ENCODE data around the gene CACNA2D1.

CACNA2D1 gene

GRCh38 chr7:82226191-82226590, 217.4 kb downstream of the CACNA2D1 start:
- no peak for DNase-seq (ENCODE audit: low read depth)

GRCh38 chr7:82224529-82224928, 219.0 kb downstream of the CACNA2D1 start:
- no peak for DNase-seq (ENCODE audit: low read depth)

- no peak for DNase-seq (ENCODE audit: low read depth)
Observed at GRCh38 chr7:82223580-82223979, 220.0 kb downstream of the CACNA2D1 start.

- peak; percentile 52 for DNase-seq (ENCODE audit: low read depth)
Observed at GRCh38 chr7:82221152-82221674, 222.4 kb downstream of the CACNA2D1 start.

- no peak for DNase-seq (ENCODE audit: low read depth)
Observed at GRCh38 chr7:82212466-82212865, 231.1 kb downstream of the CACNA2D1 start.

- DNase-seq (ENCODE audit: low read depth), result no peak
Observed at GRCh38 chr7:82211333-82211732, 232.2 kb downstream of the CACNA2D1 start.

- peak; percentile 62 for DNase-seq (ENCODE audit: low read depth)
Observed at GRCh38 chr7:82210416-82211184, 233.0 kb downstream of the CACNA2D1 start.

GRCh38 chr7:82209179-82209747, 234.3 kb downstream of the CACNA2D1 start:
- DNase-seq (ENCODE audit: low read depth), result no peak

GRCh38 chr7:82204694-82205093, 238.9 kb downstream of the CACNA2D1 start:
- DNase-seq (ENCODE audit: low read depth), result peak; percentile 96

GRCh38 chr7:82202965-82203364, 240.6 kb downstream of the CACNA2D1 start:
- DNase-seq (ENCODE audit: low read depth), result no peak

GRCh38 chr7:82202107-82202506, 241.5 kb downstream of the CACNA2D1 start:
- no peak for DNase-seq (ENCODE audit: low read depth)

- no peak for DNase-seq (ENCODE audit: low read depth)
Observed at GRCh38 chr7:82200601-82201000, 243.0 kb downstream of the CACNA2D1 start.

- DNase-seq (ENCODE audit: low read depth), result peak; percentile 72
Observed at GRCh38 chr7:82194016-82194643, 249.4 kb downstream of the CACNA2D1 start.

GRCh38 chr7:82188636-82189035, 254.9 kb downstream of the CACNA2D1 start:
- DNase-seq (ENCODE audit: low read depth), result no peak

GRCh38 chr7:82185443-82185842, 258.1 kb downstream of the CACNA2D1 start:
- DNase-seq (ENCODE audit: low read depth), result no peak

GRCh38 chr7:82183634-82184033, 259.9 kb downstream of the CACNA2D1 start:
- DNase-seq (ENCODE audit: low read depth), result peak; percentile 96

GRCh38 chr7:82179311-82179710, 264.3 kb downstream of the CACNA2D1 start:
- peak; percentile 27 for DNase-seq (ENCODE audit: low read depth)

- no peak for DNase-seq (ENCODE audit: low read depth)
Observed at GRCh38 chr7:82175319-82175718, 268.3 kb downstream of the CACNA2D1 start.

GRCh38 chr7:82173400-82174021, 270.1 kb downstream of the CACNA2D1 start:
- no peak for DNase-seq (ENCODE audit: low read depth)

- peak; percentile 14 for DNase-seq (ENCODE audit: low read depth)
Observed at GRCh38 chr7:82172881-82173280, 270.7 kb downstream of the CACNA2D1 start.

GRCh38 chr7:82172017-82172416, 271.6 kb downstream of the CACNA2D1 start:
- DNase-seq (ENCODE audit: low read depth), result no peak

- peak; percentile 22 for DNase-seq (ENCODE audit: low read depth)
Observed at GRCh38 chr7:82167558-82168314, 275.8 kb downstream of the CACNA2D1 start.
